Choroid plexus epithelial cell (primary cell): ENCODE data around the gene DAW1.

ENCODE experiments used
- DNase-seq: peaks from one replicate; pipeline ENCODE4 v3.0.0-alpha.2; 2010; ENCODE audit warnings: low read depth
- H3K4me3 ChIP-seq: 2 replicates; pipeline ENCODE4 v1.5.1; 2011; ENCODE audit warnings: low read depth, mild to moderate bottlenecking, control low read depth, low read length, moderate library complexity
- CTCF ChIP-seq: conservative IDR thresholded peaks from 2 replicates; pipeline ENCODE4 v1.5.1; 2011; ENCODE audit warnings: low read depth, mild to moderate bottlenecking, control low read depth, inconsistent platforms, low read length, moderate library complexity

The DAW1 gene

DNA sequence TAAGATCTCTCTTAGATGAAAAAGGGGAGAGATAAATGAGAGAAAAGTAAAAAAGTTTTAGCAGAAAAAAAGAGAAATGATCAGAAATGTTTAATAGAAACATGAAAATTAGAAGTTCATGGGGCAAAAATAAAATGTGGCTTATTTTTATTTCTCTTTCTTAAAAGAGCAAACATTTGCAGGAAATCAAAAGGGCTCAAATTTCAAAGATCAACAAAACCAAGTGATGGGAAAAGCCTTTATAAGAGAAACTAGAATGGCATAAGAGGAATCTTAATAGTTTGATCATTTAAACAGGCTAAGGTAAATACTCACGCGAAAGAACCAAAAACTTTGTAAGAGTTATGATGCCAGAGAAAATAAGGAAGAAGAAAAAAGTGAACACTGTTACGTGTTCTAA lies 23.3 kb upstream of the DAW1 start:
- no peak overlapping the region for H3K4me3 ChIP-seq
- no peak for TF ChIP-seq CTCF
- DNase-seq = no peak

DNA sequence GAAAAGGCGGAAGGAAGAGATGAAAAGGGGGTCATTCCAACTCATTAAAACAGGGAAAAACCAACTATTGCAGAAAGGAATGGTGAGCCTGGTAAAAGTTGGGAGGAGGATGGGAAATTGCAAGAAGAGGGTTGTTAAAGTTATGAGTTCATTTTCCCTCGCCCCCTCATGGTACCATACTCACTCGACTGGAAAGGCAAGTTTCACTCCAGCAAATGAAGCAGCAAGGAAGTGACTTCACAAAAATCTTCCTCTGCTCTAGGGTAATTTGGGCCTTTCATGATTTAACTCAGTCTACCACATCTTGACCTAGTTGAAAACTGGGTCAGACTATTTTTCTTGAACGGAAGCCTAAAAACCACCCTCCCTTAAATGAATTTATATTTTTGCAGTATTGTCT lies 22.8 kb upstream of the DAW1 start:
- no peak overlapping the region for H3K4me3 ChIP-seq
- DNase-seq = no peak
- no peak for TF ChIP-seq CTCF

DNA sequence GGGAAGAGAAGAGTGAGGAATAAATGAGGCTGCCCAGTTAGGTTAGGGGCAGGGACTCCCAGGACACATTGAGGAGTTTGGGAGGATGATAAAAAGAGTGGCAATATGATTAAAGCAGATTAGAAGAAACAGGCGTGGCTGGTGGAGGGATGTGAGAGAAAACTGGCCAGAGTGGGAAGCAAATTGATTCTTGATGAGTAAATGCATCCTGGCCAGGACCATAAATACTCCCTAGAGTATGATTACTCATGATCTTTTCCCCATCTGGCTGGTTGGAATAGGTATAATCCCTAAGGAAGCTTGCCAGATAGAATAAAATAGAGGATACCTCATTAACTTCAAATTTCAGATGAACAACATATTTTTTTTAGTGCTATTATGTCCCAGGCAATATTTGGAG lies 21.5 kb upstream of the DAW1 start:
- TF ChIP-seq CTCF = no peak
- no peak overlapping the region for H3K4me3 ChIP-seq
- DNase-seq = no peak

DNA sequence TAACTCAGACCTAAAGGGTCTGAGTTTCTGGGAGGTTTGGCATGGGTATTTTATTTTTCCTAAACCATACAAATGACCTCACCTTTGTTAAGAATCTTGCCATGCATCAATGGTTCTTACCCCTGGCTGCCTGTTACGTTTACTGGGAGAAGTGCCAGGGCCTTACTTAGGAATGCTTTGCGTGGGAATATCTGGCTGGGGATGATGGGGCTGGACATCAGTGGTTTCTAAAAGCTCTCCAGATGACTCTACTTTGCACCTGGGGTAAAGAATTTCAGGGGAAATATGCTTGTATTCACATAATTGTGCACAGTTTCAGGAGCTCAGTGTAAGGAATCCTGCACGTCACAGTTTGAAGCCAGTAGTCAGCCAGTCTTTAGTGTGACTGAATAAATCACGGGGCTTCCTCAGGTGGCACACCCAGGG lies 18.2 kb upstream of the DAW1 start:
- no peak for TF ChIP-seq CTCF
- H3K4me3 ChIP-seq = no peak overlapping the region
- DNase-seq = peak; percentile 76

GRCh38 chr2:227853765-227854271 lies 17.6 kb upstream of the DAW1 start:
- H3K4me3 ChIP-seq = no peak overlapping the region
- DNase-seq = peak; percentile 21
- TF ChIP-seq CTCF = no peak

DNA sequence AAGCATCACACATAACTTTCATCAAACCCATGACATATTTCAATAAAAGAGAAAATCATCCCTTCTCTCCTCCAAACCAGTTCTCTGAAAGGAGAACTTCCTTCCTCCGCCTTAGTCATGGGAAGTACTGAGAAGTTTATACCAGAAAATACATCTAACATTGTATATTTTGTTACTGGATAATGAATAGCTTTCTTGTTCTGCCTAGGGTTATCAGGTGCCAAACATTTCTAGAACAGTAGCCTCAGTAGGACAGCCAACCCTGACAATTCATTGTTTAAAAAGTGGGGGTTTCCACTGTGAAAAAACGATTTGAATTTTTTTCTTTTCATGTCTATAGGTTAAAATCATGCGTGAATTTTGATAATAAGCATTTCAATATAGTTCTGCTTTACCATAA lies 16.0 kb upstream of the DAW1 start:
- DNase-seq = no peak
- no peak overlapping the region for H3K4me3 ChIP-seq
- TF ChIP-seq CTCF = no peak

GRCh38 chr2:227856697-227857096 lies 14.7 kb upstream of the DAW1 start:
- no peak overlapping the region for H3K4me3 ChIP-seq
- TF ChIP-seq CTCF = no peak
- DNase-seq = no peak
